GM18909 (cell line): ENCODE results near the gene EYA3.

ENCODE experiments used
- ATAC-seq: cut with Tn5 transposase; IDR thresholded peaks from one replicate; pipeline ENCODE4 v1.9.1; 2021; ENCODE audit warnings: mild to moderate bottlenecking; ENCODE audit not compliant: unreplicated experiment, poor library complexity

The EYA3 gene

GRCh38 chr1:28074892-28075511 is 13.4 kb downstream of the EYA3 start:
- ATAC-seq: no peak

- no peak for ATAC-seq
These were observed 14.5 kb downstream of the EYA3 start for GRCh38 chr1:28073867-28074266.

- ATAC-seq: no peak
These were observed 16.6 kb downstream of the EYA3 start for GRCh38 chr1:28071813-28072212.

DNA sequence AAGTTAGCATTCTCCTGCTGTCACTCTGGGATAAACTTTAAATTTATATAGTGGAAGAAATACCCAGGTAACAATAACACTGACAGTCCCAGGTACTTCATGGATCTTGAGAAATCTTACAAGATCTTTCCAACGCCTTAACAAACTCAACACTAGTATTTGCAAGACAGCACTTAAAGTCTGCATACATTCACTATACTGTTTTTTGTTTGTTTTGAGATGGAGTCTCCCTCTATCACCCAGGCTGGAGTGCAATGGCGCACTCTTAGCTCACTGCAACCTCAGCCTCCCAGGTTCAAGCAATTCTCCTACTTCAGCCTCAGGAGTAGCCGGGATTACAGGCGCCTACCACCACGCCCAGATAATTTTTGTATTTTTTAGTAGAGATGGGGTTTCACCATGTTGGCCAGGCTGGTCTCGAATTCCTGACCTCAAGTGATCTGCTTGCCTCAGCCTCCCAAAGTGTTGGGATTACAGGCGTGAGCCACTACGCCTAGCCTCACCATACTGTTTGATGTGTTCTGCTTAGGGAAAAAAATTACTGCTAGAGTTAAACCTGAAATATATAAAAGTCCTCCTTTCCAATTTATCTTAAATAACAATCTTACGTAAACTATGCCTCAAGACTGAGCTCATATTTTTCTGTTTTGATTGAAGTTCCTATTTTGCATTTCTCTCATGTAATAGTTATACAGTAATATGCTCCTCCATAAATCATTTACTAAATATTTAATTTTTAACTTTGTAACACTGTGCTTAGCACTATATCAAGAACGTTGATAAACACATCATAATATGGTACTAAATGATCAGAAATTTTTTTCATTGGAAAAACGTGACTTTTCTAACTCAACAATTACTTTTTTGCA is 17.5 kb downstream of the EYA3 start:
- ATAC-seq: no peak

DNA sequence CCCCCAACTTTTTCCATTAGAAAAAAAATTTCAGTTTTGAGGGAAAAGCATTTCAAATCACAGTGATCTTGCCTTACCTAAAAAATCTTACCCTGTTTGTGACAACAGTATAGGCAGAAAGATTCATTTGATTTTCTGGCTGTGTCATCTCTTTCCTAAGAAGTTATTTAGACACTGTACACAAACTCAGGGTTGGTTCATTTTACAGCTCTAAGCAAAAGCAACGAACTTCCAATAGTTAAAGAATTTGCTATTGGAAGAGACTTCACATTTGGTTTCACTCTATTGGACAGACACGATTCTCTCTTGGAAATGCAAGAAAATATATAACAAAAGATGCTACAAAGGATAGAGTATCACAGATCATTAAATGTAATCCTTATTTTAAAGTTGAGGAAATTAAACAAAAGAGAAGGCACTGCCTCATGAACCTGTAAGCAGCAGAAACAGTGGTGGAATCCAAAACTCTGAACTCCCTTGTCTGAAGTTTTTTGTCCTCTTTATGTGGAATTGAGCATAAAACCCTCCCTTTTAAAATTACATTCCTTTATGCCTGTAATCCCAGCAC is 20.8 kb downstream of the EYA3 start:
- no peak for ATAC-seq

DNA sequence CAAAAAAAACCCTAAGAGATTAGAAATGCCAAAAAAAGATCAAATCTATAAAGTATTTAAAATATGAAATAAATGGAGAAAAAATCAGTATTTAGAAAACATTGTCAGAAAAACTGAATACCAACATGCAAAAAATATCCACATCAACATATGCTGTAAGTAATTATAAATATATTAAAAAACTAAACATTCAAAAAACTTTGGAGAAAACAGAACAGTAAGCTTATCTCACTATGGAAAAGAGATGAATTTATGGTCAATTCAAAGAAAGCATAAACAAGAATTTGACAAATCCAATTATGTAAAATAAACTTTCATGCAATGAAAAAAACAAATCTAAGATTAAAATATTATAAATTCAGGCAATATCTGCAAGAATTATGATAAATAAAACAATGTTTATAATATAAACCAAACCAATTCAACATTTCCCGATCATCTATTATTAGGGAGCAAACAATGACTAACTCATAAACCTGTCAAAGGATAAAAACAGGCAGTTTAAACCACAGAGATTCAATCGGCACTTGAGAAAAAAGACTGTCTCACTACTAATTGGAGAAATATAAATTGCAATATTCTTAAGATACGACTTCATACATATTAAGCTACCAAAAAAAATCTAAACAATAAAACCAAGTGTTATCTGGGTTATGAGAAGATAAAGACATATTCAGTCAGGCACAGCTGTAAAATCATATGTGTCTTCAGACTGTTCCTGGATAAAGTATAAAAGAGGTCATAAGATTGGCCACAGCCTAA is 21.8 kb downstream of the EYA3 start:
- no peak for ATAC-seq

DNA sequence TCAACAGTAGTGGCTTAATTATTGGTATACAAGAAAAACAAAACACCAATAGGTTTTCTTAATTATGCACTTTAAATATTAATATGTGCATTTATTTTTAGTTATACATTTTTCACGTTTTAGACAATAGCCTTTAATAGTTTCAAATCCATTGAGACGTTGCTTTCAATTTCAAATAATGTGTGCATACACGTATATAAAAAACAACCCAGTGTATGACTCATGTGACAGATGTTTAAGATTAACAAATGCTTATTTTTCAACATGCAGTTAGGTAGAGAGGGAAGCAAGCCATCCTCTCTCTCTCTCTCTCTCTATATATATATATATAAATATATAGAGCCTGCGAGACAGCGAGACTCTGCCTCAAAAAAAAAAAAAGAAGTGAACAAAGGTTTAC is 24.3 kb downstream of the EYA3 start:
- ATAC-seq: no peak

- no peak for ATAC-seq
These were observed 25.6 kb downstream of the EYA3 start for GRCh38 chr1:28062806-28063205.

- no peak for ATAC-seq
These were observed 29.2 kb downstream of the EYA3 start for GRCh38 chr1:28058971-28059878.

DNA sequence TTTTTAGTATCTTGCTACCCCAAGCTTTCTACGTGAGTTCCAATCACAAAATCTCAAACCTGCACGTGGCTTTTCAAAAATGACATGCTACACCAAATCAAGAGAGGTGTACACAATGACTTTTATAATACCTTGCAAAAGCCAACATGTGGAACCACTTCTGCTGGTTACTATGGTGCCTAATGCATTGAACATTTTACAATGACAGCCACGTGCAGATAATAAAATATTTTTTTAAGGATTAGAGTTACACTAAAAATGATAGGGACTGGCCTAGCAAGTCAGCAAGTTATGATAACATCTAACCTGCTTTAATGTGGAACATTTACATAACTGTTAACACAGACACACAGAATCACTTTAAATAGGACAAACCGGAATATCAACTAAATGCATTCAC is 30.2 kb downstream of the EYA3 start:
- ATAC-seq: no peak

DNA sequence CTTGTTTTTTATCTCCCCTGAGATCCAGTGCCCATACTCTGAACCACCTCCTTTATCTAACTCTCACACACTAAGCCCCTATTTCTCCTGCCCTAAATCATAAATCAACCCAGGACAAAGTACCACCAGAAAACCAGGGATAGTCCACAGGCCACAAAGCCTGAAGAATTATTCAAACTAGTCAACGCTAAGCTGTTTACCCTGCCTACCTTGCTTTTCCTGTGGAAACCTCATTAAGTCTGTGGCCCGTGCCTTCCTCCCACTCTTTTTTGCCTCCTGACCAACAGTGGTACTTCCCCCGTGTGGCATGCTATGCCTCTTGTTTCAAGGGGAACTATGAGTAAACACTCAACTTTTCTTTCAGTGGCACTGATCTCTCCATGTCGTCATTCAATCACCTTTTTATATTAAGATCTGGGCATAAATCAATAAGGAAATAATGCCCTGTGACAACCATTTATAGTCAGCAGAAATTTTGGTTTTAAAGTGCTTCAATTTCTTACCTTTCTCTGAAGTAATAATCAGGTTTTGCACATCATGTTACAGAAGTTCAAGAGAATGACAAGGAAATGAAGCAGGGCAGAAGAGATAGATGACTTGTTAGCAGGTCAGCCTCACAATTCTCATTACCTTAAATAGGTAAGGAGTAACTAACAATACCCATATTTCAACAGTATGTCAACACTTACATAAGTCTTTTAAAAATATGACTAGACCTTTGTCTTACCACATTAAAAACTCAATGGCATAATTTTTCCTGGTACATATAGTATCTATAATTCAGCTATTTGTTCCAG is 32.1 kb downstream of the EYA3 start:
- peak; percentile 65 for ATAC-seq

GRCh38 chr1:28050776-28051175 is 37.6 kb downstream of the EYA3 start:
- ATAC-seq: no peak

DNA sequence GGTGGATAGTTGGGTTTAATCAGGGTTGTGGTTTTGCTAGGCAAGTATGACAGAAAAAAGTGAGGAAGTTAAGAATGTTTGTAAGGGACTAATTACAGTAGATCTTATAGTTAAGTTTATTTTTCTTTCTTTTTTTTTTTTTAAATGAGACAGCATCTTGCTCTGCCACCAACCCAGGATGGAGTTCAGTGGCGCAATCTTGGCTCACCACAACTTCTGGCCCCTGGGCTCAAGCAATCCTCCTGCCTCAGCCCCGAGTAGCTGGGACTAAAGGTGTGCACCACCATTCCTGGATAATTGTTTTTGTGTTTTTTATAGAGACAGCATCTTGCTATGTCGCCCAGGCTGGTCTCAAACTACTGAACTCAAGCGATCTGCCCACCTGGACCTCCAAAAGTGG is 41.7 kb downstream of the EYA3 start:
- no peak for ATAC-seq

GRCh38 chr1:28045777-28046176 is 42.6 kb downstream of the EYA3 start:
- ATAC-seq: no peak

GRCh38 chr1:28044399-28044798 is 44.0 kb downstream of the EYA3 start:
- no peak for ATAC-seq

- no peak for ATAC-seq
These were observed 49.1 kb downstream of the EYA3 start for GRCh38 chr1:28039341-28039740.

DNA sequence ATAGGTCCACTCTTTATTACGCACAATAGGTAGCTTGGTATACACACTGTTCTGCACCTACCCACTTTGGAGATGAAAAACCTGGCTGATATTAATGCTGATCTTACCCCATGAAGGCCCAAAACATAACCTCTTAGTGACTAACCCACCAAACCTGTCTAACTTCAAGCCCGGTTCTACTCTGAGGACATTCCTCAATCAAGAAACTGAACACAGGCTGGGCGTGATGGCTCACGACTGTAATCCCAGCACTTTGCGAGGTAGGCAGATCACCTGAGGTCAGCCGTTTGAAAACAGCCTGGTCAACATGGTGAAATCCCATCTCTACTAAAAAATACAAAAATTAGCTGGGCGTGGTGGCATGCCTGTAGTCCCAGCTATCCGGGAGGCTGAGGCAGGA is 50.5 kb downstream of the EYA3 start:
- no peak for ATAC-seq

- no peak for ATAC-seq
These were observed 51.2 kb downstream of the EYA3 start for GRCh38 chr1:28037206-28037605.

DNA sequence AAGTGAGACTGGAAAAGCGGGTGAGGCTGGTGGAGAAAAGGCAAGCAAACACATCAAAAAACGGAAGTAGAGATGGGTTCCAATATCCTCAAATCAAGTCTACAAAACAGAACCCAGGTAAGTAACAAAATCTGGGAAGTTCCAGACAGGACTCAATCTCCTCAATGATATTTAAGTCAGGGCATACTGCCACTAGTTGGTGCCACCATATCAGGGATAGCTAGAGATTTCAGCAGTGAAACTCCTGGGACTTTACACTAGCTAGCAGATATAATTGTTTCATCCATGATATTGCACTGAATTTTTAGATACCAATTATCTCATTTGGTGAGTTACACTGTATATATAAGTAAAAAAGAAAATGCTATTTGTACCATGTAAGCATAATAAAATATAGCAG is 52.0 kb downstream of the EYA3 start:
- no peak for ATAC-seq
